ENCODE data around the gene TFDP1. TPM values are rescaled to one million over a fixed set of nuclear protein-coding genes. Genes with fewer than 3 reads are reported as not detected.

TFDP1 gene
- total RNA-seq, 4 donors from 2014 or later = 30.7 to 42.2 (median 32.1) TPM

DNA sequence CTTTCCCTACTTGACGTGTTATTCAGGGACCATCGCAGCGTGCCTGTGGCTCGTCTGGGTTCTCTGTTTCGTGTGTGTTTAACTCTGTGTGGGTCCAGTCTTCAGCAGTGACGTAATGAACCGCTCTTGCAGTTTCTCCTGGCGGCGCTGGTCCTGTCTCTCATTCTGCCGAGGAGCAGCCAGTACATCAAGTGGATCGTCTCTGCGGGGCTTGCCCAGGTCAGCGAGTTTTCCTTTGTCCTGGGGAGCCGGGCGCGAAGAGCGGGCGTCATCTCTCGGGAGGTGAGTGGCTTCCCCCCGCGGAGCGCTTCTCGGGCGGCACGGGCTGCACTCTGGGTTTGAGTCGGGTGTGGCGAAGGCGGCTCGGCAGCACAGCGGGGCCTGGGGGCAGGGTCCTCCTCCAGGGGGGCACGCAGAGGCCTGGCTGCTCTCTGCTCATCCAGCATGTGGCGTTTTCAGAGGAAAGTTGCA lies 36.3 kb upstream of the TFDP1 start:
- H3K27ac ChIP-seq (replicated peaks in 1 of 4) = peak overlapping the region in 2 of 4 donors; percentile 28 to 60
- 91% methylated on average over 25 of the region's 32 CpGs for WGBS
- intact Hi-C loops (cut with DNase I) = no loop called here
- TF ChIP-seq EP300 (IDR thresholded peaks at IDR 0.05) (no peak), POLR2AphosphoS5 (IDR thresholded peaks at IDR 0.05) (no peak), POLR2A (IDR thresholded peaks at IDR 0.05; ENCODE audit: low read depth) (no peak)
- TF ChIP-seq, protein P1, sequence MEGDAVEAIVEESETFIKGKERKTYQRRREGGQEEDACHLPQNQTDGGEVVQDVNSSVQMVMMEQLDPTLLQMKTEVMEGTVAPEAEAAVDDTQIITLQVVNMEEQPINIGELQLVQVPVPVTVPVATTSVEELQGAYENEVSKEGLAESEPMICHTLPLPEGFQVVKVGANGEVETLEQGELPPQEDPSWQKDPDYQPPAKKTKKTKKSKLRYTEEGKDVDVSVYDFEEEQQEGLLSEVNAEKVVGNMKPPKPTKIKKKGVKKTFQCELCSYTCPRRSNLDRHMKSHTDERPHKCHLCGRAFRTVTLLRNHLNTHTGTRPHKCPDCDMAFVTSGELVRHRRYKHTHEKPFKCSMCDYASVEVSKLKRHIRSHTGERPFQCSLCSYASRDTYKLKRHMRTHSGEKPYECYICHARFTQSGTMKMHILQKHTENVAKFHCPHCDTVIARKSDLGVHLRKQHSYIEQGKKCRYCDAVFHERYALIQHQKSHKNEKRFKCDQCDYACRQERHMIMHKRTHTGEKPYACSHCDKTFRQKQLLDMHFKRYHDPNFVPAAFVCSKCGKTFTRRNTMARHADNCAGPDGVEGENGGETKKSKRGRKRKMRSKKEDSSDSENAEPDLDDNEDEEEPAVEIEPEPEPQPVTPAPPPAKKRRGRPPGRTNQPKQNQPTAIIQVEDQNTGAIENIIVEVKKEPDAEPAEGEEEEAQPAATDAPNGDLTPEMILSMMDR (IDR thresholded peaks at IDR 0.05) = no peak
- peaks cover 10 to 56% (median 47%) of the 10 kb centered on the region in 4 donors for H3K36me3 ChIP-seq
- H3K27me3 ChIP-seq = no peaks in the 10 kb centered on the region
- DNase-seq (ENCODE audit: extremely low spot score) = no peak
- H3K9me3 ChIP-seq = no peaks in the 10 kb centered on the region
- H3K4me3 ChIP-seq = peak overlapping the region in 1 of 4 donors; percentile 11
- peaks cover 36 to 49% (median 44%) of the 10 kb centered on the region in 4 donors for H3K4me1 ChIP-seq

- Histone ChIP-seq H3K4me1 (peaks cover 41 to 49% (median 46%) of the 10 kb centered on the region in 4 donors), H3K27ac (replicated peaks in 1 of 4) (no peak overlapping the region), H3K9me3 (no peaks in the 10 kb centered on the region), H3K36me3 (peaks cover 10 to 62% (median 49%) of the 10 kb centered on the region in 4 donors), H3K4me3 (no peak overlapping the region), H3K27me3 (no peaks in the 10 kb centered on the region)
- intact Hi-C loops (cut with DNase I) = no loop called here
- WGBS = 66% methylated on average over 24 of the region's 25 CpGs
- DNase-seq (ENCODE audit: extremely low spot score) = no peak
- TF ChIP-seq, protein P1 (IDR thresholded peaks at IDR 0.05) = no peak
- no peak for TF ChIP-seq POLR2A (IDR thresholded peaks at IDR 0.05; ENCODE audit: low read depth)
- no peak for TF ChIP-seq POLR2AphosphoS5 (IDR thresholded peaks at IDR 0.05)
- no peak for TF ChIP-seq EP300 (IDR thresholded peaks at IDR 0.05)
These were observed 35.6 kb upstream of the TFDP1 start for GRCh38 chr13:113548778-113549621.

GRCh38 chr13:113550453-113550852 lies 34.1 kb upstream of the TFDP1 start:
- no peaks in the 10 kb centered on the region for H3K27me3 ChIP-seq
- intact Hi-C loops (cut with DNase I) = no loop called here
- no peak overlapping the region for H3K27ac ChIP-seq (replicated peaks in 1 of 4)
- DNase-seq (ENCODE audit: extremely low spot score) = peak; percentile 57
- H3K36me3 ChIP-seq = peaks cover 10 to 55% (median 42%) of the 10 kb centered on the region in 4 donors
- H3K4me3 ChIP-seq = no peak overlapping the region
- TF ChIP-seq POLR2A (IDR thresholded peaks at IDR 0.05; ENCODE audit: low read depth) (no peak), EP300 (IDR thresholded peaks at IDR 0.05) (no peak)
- peaks cover 36 to 40% (median 39%) of the 10 kb centered on the region in 4 donors for H3K4me1 ChIP-seq
- 84% methylated on average over 9 of the region's 9 CpGs for WGBS
- no peaks in the 10 kb centered on the region for H3K9me3 ChIP-seq

- Histone ChIP-seq H3K4me1 (peaks cover 27 to 31% (median 30%) of the 10 kb centered on the region in 4 donors), H3K4me3 (no peak overlapping the region), H3K27me3 (no peaks in the 10 kb centered on the region), H3K9me3 (no peaks in the 10 kb centered on the region), H3K27ac (replicated peaks in 1 of 4) (no peak overlapping the region), H3K36me3 (peaks cover 10 to 55% (median 42%) of the 10 kb centered on the region in 4 donors)
- peak; percentile 31 for DNase-seq (ENCODE audit: extremely low spot score)
- TF ChIP-seq POLR2AphosphoS5 (IDR thresholded peaks at IDR 0.05) = no peak
- TF ChIP-seq POLR2A (IDR thresholded peaks at IDR 0.05; ENCODE audit: low read depth) = no peak
- TF ChIP-seq, protein P1 (IDR thresholded peaks at IDR 0.05) = no peak
- no peak for TF ChIP-seq EP300 (IDR thresholded peaks at IDR 0.05)
- WGBS = 79% methylated on average over 16 of the region's 16 CpGs
- intact Hi-C loops (cut with DNase I) = no loop called here
These were observed 33.2 kb upstream of the TFDP1 start for GRCh38 chr13:113551081-113552000.
